KOPT-K1 (cell line): ENCODE results near the gene SELENOS.
A peak's percentile ranks its signal among the peaks of the same experiment; 100 is the strongest.

Source experiments
- H3K27ac ChIP-seq: fragments of 200-600 bp; sonication (generic); 2 replicates; pipeline ENCODE4 v1.5.1; 2016; ENCODE audit warnings: antibody characterized with exemption, mild to moderate bottlenecking, low read depth, low read length; ENCODE audit not compliant: poor library complexity, severe bottlenecking
- H3K36me3 ChIP-seq: fragments of 200-600 bp; sonication (generic); 2 replicates; pipeline ENCODE4 v1.5.1; 2017; ENCODE audit warnings: antibody characterized with exemption, mild to moderate bottlenecking, low read length, moderate library complexity; ENCODE audit not compliant: insufficient read depth
- H3K9me3 ChIP-seq: fragments of 200-600 bp; sonication (generic); 2 replicates; pipeline ENCODE4 v1.5.1; 2017; ENCODE audit warnings: antibody characterized with exemption, low read length, mild to moderate bottlenecking; ENCODE audit not compliant: insufficient read depth, poor library complexity, severe bottlenecking

The SELENOS gene

GRCh38 chr15:101239724-101240136 is 37.6 kb downstream of the SELENOS start:
- Histone ChIP-seq H3K36me3 (peaks cover 14% of the 10 kb centered on the region), H3K27ac (peak overlapping the region; percentile 88), H3K9me3 (no peaks in the 10 kb centered on the region)

DNA sequence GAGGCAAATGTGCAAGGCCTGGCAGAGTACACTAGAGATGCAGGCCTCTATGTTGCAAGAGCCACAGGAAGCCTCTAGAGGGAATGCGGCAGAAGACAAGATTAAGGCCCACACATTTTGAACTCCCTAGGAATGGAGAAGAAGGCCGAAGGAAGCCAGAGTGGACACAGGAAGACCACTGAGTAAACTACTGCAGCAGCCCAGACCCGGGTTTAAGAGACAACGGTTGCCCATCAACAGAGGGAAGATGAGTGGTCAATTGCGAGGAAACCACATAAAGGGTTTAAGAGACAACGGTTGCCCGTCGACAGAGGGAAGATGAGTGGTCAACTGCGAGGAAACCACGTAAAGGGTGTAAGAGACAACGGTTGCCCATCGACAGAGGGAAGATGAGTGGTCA is 40.0 kb downstream of the SELENOS start:
- Histone ChIP-seq H3K9me3 (no peaks in the 10 kb centered on the region), H3K36me3 (peaks cover 39% of the 10 kb centered on the region), H3K27ac (no peak overlapping the region)

- Histone ChIP-seq H3K9me3 (peaks cover 8% of the 10 kb centered on the region), H3K27ac (no peak overlapping the region), H3K36me3 (peaks cover 72% of the 10 kb centered on the region)
Measured at GRCh38 chr15:101233651-101234280, 43.5 kb downstream of the SELENOS start.

DNA sequence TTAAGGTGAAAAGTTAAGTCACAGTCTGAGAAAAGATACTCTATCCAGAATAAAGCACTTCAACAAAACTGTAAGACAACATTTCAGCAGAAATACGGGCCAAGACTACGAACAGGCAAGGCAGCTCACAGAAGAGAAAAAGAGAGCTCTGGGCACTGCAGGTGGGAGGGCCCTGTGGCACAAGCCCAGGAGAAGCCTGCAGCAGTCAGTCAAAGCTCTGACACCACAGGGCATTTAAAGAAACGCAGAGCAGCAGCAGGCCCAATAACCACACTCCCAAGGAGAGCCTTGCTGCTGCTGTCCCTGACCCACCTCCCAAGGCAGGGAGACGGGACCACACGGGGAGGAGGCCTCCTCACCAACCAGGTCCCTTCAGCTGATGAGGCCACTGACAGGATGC is 44.6 kb downstream of the SELENOS start:
- Histone ChIP-seq H3K36me3 (peaks cover 82% of the 10 kb centered on the region), H3K9me3 (peaks cover 18% of the 10 kb centered on the region), H3K27ac (peak overlapping the region; percentile 21)

GRCh38 chr15:101228313-101228712 is 49.0 kb downstream of the SELENOS start:
- H3K36me3 ChIP-seq, result peaks cover 91% of the 10 kb centered on the region
- H3K9me3 ChIP-seq, result peaks cover 18% of the 10 kb centered on the region
- no peak overlapping the region for H3K27ac ChIP-seq

DNA sequence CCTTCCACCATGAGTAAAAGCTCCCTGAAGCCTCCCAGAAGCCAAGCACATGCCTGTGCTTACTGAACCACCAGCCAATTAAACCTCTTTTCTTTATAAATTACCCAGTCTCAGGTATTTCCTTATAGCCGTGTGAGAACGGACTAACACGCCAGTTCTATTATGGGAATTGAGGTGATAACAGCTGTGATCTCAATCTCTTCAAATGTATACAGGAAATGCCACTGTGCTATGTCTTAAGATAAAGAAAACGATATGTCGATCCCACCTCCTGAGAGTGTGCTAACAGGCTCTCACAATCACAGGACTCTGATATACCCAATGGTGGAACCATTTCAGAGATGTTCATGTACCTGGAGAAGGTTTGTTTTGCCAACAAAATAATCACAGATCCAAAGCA is 51.6 kb downstream of the SELENOS start:
- peaks cover 18% of the 10 kb centered on the region for H3K9me3 ChIP-seq
- H3K36me3 ChIP-seq, result peaks cover 70% of the 10 kb centered on the region
- H3K27ac ChIP-seq, result peak overlapping the region; percentile 20
